GM12878 (cell line): ENCODE results near the gene PTGIS. TPM values are rescaled to one million over a fixed set of nuclear protein-coding genes. Genes with fewer than 3 reads are reported as not detected.

Experiments used
- ATAC-seq: fragments of 200-7000 bp; cut with Tn5 transposase; 3 replicates; pipeline ENCODE4 v1.9.1; 2020; ENCODE audit warnings: mild to moderate bottlenecking, moderate library complexity
- BruUV-seq: library from RNA; stranded (reverse); fragments of 400-500 nt; replicated peaks from 2 replicates; lab custom pipeline; 2021; lab: Mats Ljungman, UMichigan
- CTCF ChIA-PET: fragments of 300-600 bp; sonication (Branson Sonifier 250); formaldehyde crosslinking; extraction: SDS; loops from one replicate; lab custom pipeline; 2021; ENCODE audit warnings: inconsistent platforms; lab: Yijun Ruan, JAX
- POLR2A ChIA-PET: fragments of 350-600 bp; formaldehyde crosslinking; extraction: SDS; loops from one replicate; lab custom pipeline; 2021; ENCODE audit warnings: inconsistent platforms; lab: Charles Lee
- RAD21 ChIA-PET: fragments of 300-600 bp; sonication (Branson Sonifier 250); formaldehyde crosslinking; loops from one replicate; lab custom pipeline; 2023; ENCODE audit warnings: antibody characterized with exemption; ENCODE audit not compliant: unreplicated experiment; lab: Charles Lee
- SMC1A ChIA-PET: fragments of 300-600 bp; sonication (Branson Sonifier 250); formaldehyde crosslinking; loops from one replicate; lab custom pipeline; 2023; ENCODE audit not compliant: unreplicated experiment, uncharacterized antibody; lab: Charles Lee
- DNase-seq: peaks from one replicate; pipeline ENCODE4 v3.0.0-alpha.2; 2011; ENCODE audit warnings: low read depth, low spot score
- FAIRE-seq: peaks from 3 replicates; lab custom pipeline; 2011; peaks lifted over from hg19 to GRCh38; lab: Jason Lieb, UNC
- H2AFZ ChIP-seq: 2 replicates; pipeline ENCODE4 v1.6.0; 2011; ENCODE audit warnings: low read depth, low read length, control low read depth; ENCODE audit not compliant: control insufficient read depth
- H3K27ac ChIP-seq: 2 replicates; pipeline ENCODE4 v1.5.1; 2011; ENCODE audit warnings: control low read depth; ENCODE audit not compliant: control insufficient read depth, insufficient read depth
- H3K27me3 ChIP-seq, 2 experiments: replicated peaks in 1 of 2; 2 replicates each; pipeline versions ENCODE4 v1.6.0 to v1.6.1; 2011; ENCODE audit warnings: low read length in 1 of 2; ENCODE audit not compliant: control insufficient read depth in 2 of 2, insufficient read depth in 2 of 2
- H3K36me3 ChIP-seq, 2 experiments: 2 replicates each; pipeline ENCODE4 v1.5.1; 2011; ENCODE audit warnings: low read length in 1 of 2; ENCODE audit not compliant: control insufficient read depth in 2 of 2, insufficient read depth in 2 of 2
- H3K4me1 ChIP-seq: 2 replicates; pipeline ENCODE4 v1.6.1; 2011; ENCODE audit warnings: mild to moderate bottlenecking, low read length, moderate library complexity, mixed read lengths; ENCODE audit not compliant: control insufficient read depth, insufficient read depth
- H3K4me2 ChIP-seq: 2 replicates; pipeline ENCODE4 v1.6.0; 2011; ENCODE audit warnings: control low read depth; ENCODE audit not compliant: control insufficient read depth, insufficient read depth
- H3K4me3 ChIP-seq: fragments of 200-600 bp; sonication (generic); 2 replicates; pipeline ENCODE4 v1.5.1; 2016
- H3K79me2 ChIP-seq: 2 replicates; pipeline ENCODE4 v1.6.0; 2011; ENCODE audit warnings: low read length; ENCODE audit not compliant: control insufficient read depth, insufficient read depth
- H3K9ac ChIP-seq: 2 replicates; pipeline ENCODE4 v1.8.0; 2011; ENCODE audit warnings: low read length, control low read depth, mixed read lengths; ENCODE audit not compliant: control insufficient read depth, insufficient read depth
- H3K9me3 ChIP-seq: replicated peaks from 3 replicates; pipeline ENCODE4 v1.5.1; 2011; ENCODE audit warnings: mild to moderate bottlenecking, low read length; ENCODE audit not compliant: control insufficient read depth, insufficient read depth
- H4K20me1 ChIP-seq: 2 replicates; pipeline ENCODE4 v1.6.0; 2011; ENCODE audit not compliant: control insufficient read depth, insufficient read depth
- CBFB ChIP-seq: IDR thresholded peaks from 2 replicates; pipeline ENCODE4 v1.6.1; 2016; ENCODE audit warnings: antibody characterized with exemption, low read depth
- KLF5 ChIP-seq: fragments of 450-650 bp; IDR thresholded peaks from 2 replicates; pipeline ENCODE4 v1.6.1; 2014; ENCODE audit warnings: mild to moderate bottlenecking; ENCODE audit not compliant: partially characterized antibody
- SREBF1 ChIP-seq: IDR thresholded peaks from 2 replicates; pipeline ENCODE4 v1.6.1; 2012; ENCODE audit warnings: mild to moderate bottlenecking, low read length
- WGBS: methylation state at CpG from one replicate; pipeline ENCODE4 v1.1.6; 2016; ENCODE audit warnings: low lambda C conversion rate; ENCODE audit not compliant: insufficient replicate concordance, insufficient coverage; ENCODE audit errors: missing lambda C conversion rate; 5-methylcytosine and 5-hydroxymethylcytosine counted together
- in situ Hi-C: fragments of 300-500 bp; cut with MboI; formaldehyde crosslinking; loops from 9 replicates; pipeline ENCODE4 v1.14.3; 2018; ENCODE audit warnings: mixed read lengths
- intact Hi-C: fragments of 100-400 bp; cut with micrococcal nuclease; formaldehyde crosslinking; loops from one replicate; pipeline ENCODE4 v1.14.2; 2022; ENCODE audit not compliant: unreplicated experiment
- polyA plus RNA-seq, 11 experiments: library from polyadenylated mRNA; depleted of rRNA in 4 of 11; unstranded in 6 of 11; stranded (reverse) in 5 of 11; fragments of >200 nt; fragmentation: Nextera tagmentation in 4 of 11; fragmentation: Illumina TruSeq in 1 of 11; extraction: Ambion mirVana in 4 of 11; extraction: Trizol in 1 of 11; gene quantifications; 1 replicate in 1 of 11; 2 replicates in 10 of 11; pipeline versions ENCODE4 v1.2.1 to v1.2.3, GENCODE V29; 2011 to 2016; ENCODE audit warnings: inconsistent platforms in 2 of 11, missing spikeins in 2 of 11, low read depth in 1 of 11
- total RNA-seq, 4 experiments: library from RNA; depleted of rRNA in 3 of 4; stranded (reverse); fragments of >200 nt in 3 of 4; fragmentation: Illumina TruSeq in 1 of 4; extraction: Trizol in 1 of 4; gene quantifications; 2 replicates each; pipeline versions ENCODE4 v1.2.1 to v1.2.3, GENCODE V29; 2013 to 2021
- TF ChIP-seq, protein P1 (sequence below): IDR thresholded peaks from 2 replicates; pipeline ENCODE4 v1.6.1; 2011; ENCODE audit warnings: borderline replicate concordance, low read depth, mild to moderate bottlenecking, moderate library complexity, mixed read lengths, low read length; ENCODE audit not compliant: insufficient read depth; ENCODE audit errors: extremely low read length
- TF ChIP-seq, protein P2 (sequence below): IDR thresholded peaks from 2 replicates; pipeline ENCODE4 v1.6.1; 2012; ENCODE audit warnings: improper control_type of control experiment, low read depth, low read length; ENCODE audit not compliant: insufficient replicate concordance

Gene PTGIS
- total and polyA plus RNA-seq, 10 of the 15 experiments (the other 5 are each of a cell fraction or from before 2014, with no cell fraction given), result 0.10 TPM; not detected in 9

DNA sequence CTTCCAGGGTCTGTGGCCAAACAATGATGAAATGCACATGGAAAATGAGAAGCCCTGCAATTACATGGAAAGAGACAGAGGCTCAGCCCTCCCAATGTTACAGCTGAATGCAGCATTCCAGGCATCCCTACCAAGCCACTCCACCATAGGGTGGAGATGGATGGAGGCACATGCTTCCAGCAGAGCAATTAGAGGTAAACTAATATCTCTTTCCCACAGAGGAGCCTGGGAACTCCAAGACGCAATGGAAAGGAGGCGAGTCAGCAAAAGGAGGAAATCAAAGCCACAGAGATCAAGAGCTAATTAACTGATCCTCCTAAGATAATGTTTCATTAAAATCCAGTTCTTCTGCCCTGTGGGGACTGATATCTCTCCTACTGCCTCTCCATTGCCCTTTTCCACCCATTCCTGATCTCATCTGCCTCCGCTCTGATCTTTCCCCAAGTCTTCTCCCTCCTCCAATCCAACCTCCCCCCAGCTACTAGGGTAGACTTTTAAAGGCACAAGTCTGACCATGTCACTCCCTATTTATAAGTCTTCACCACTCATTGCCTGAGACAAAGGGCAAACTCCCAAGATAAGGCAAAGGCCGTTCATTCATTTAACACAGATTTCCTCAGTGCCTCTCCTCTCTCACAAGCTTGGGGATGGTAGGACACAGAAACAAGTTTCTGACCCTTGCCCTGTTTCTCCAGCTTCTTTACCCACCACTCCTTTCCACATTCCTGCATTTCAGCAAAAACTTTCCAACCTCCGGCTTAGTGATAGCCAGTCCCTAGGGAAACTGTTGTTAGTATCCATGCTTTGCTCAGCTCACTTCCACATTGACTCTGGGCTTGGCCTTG lies 71.2 kb downstream of the PTGIS start:
- H3K27ac ChIP-seq, result no peak overlapping the region
- DNase-seq (no peak), ATAC-seq (no peak), FAIRE-seq (no peak)
- H3K9me3 ChIP-seq, result no peaks in the 10 kb centered on the region
- RAD21 ChIA-PET, result no interaction called here
- H3K9ac ChIP-seq, result no peak overlapping the region
- H3K79me2 ChIP-seq, result no peaks in the 10 kb centered on the region
- TF ChIP-seq, protein P1, sequence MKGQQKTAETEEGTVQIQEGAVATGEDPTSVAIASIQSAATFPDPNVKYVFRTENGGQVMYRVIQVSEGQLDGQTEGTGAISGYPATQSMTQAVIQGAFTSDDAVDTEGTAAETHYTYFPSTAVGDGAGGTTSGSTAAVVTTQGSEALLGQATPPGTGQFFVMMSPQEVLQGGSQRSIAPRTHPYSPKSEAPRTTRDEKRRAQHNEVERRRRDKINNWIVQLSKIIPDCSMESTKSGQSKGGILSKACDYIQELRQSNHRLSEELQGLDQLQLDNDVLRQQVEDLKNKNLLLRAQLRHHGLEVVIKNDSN, result no peak
- no TSS peak for BruUV-seq
- no peak overlapping the region for H3K4me2 ChIP-seq
- intact Hi-C loops, result no loop called here
- no peaks in the 10 kb centered on the region for H3K4me1 ChIP-seq
- POLR2A ChIA-PET, result no interaction called here
- H4K20me1 ChIP-seq, result no peaks in the 10 kb centered on the region
- CTCF ChIA-PET, result interaction anchor here (1.3 kb wide), 1 partner anchor 37 kb away, joined by 3 read pairs; no protein-coding TSS in a partner anchor
- WGBS, result 18% methylated on average over 5 of the region's 5 CpGs
- SMC1A ChIA-PET, result no interaction called here
- H3K27me3 ChIP-seq, result no peaks in the 10 kb centered on the region
- no peak overlapping the region for H2AFZ ChIP-seq
- no peak overlapping the region for H3K4me3 ChIP-seq
- no peaks in the 10 kb centered on the region for H3K36me3 ChIP-seq
- in situ Hi-C loops, result no loop called here

DNA sequence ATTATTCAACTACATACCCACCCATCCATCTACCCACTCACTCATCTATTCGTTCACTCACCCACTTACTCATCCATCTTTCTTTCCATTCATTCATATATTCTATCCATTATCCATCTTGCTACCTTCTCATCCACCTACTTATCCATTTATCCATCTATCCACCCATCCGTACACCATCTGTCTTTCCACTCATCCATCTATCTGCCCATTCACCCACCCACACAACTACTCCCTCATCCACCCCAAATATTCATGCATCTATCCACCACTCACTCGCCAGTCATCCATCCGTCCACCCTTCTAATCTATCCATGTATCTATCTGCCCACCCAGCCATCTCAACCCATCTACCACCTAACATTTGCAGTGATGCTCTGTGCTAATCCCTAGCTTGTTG lies 71.9 kb downstream of the PTGIS start:
- Histone ChIP-seq H3K36me3 (no peaks in the 10 kb centered on the region), H3K79me2 (no peaks in the 10 kb centered on the region), H3K4me3 (no peak overlapping the region), H3K4me1 (no peaks in the 10 kb centered on the region), H3K27ac (no peak overlapping the region), H3K4me2 (no peak overlapping the region), H3K9ac (no peak overlapping the region)
- in situ Hi-C loops, result no loop called here
- 14% methylated on average over 4 of the region's 4 CpGs for WGBS
- CTCF ChIA-PET, result no interaction called here
- SMC1A ChIA-PET, result no interaction called here
- POLR2A ChIA-PET, result no interaction called here
- TF ChIP-seq KLF5 (no peak), SREBF1 (no peak), CBFB (no peak)
- TF ChIP-seq, protein P2, sequence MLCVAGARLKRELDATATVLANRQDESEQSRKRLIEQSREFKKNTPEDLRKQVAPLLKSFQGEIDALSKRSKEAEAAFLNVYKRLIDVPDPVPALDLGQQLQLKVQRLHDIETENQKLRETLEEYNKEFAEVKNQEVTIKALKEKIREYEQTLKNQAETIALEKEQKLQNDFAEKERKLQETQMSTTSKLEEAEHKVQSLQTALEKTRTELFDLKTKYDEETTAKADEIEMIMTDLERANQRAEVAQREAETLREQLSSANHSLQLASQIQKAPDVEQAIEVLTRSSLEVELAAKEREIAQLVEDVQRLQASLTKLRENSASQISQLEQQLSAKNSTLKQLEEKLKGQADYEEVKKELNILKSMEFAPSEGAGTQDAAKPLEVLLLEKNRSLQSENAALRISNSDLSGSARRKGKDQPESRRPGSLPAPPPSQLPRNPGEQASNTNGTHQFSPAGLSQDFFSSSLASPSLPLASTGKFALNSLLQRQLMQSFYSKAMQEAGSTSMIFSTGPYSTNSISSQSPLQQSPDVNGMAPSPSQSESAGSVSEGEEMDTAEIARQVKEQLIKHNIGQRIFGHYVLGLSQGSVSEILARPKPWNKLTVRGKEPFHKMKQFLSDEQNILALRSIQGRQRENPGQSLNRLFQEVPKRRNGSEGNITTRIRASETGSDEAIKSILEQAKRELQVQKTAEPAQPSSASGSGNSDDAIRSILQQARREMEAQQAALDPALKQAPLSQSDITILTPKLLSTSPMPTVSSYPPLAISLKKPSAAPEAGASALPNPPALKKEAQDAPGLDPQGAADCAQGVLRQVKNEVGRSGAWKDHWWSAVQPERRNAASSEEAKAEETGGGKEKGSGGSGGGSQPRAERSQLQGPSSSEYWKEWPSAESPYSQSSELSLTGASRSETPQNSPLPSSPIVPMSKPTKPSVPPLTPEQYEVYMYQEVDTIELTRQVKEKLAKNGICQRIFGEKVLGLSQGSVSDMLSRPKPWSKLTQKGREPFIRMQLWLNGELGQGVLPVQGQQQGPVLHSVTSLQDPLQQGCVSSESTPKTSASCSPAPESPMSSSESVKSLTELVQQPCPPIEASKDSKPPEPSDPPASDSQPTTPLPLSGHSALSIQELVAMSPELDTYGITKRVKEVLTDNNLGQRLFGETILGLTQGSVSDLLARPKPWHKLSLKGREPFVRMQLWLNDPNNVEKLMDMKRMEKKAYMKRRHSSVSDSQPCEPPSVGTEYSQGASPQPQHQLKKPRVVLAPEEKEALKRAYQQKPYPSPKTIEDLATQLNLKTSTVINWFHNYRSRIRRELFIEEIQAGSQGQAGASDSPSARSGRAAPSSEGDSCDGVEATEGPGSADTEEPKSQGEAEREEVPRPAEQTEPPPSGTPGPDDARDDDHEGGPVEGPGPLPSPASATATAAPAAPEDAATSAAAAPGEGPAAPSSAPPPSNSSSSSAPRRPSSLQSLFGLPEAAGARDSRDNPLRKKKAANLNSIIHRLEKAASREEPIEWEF, result no peak
- TF ChIP-seq, all 136 proteins: peak for 0
- DNase-seq (no peak), FAIRE-seq (no peak), ATAC-seq (no peak)
- Histone ChIP-seq H3K9me3 (no peaks in the 10 kb centered on the region), H4K20me1 (no peaks in the 10 kb centered on the region), H3K27me3 (no peaks in the 10 kb centered on the region), H2AFZ (no peak overlapping the region)
- intact Hi-C loops, result no loop called here
- RAD21 ChIA-PET, result no interaction called here
- BruUV-seq, result no TSS peak
